IMR-90 (cell line): Measurements from ENCODE around the gene ATP5ME. TPM values are rescaled to one million over a fixed set of nuclear protein-coding genes. Genes with fewer than 3 reads are reported as not detected.

ENCODE experiments used
- CHD1 ChIP-seq: IDR thresholded peaks from 2 replicates; pipeline ENCODE4 v1.6.1; 2012; ENCODE audit warnings: low read depth, low read length, improper control_type of control experiment
- MXI1 ChIP-seq: IDR thresholded peaks from 2 replicates; pipeline ENCODE4 v1.6.1; 2012; ENCODE audit warnings: low read depth, mild to moderate bottlenecking, low read length, moderate library complexity, borderline replicate concordance
- NFE2L2 ChIP-seq: fragments of 150-350 bp; IDR thresholded peaks from 2 replicates; pipeline ENCODE4 v1.6.1; 2016; ENCODE audit warnings: low read depth, mild to moderate bottlenecking, low read length
- RAD21 ChIP-seq: IDR thresholded peaks from 2 replicates; pipeline ENCODE4 v1.6.1; 2012; ENCODE audit warnings: low read length, improper control_type of control experiment
- polyA plus RNA-seq, 3 experiments: library from polyadenylated mRNA; depleted of rRNA; stranded (reverse); fragments of >200 nt; gene quantifications; 2 replicates each; pipeline ENCODE4 v1.2.3, GENCODE V29; 2012; ENCODE audit warnings: low replicate concordance in 1 of 3
- total RNA-seq: library from RNA; depleted of rRNA; stranded (reverse); fragments of >200 nt; gene quantifications from 2 replicates; pipeline ENCODE4 v1.2.3, GENCODE V29; 2012
- TF ChIP-seq, protein P1 (sequence below): conservative IDR thresholded peaks from 2 replicates; pipeline ENCODE4 v1.5.1; 2012; ENCODE audit warnings: mild to moderate bottlenecking, low read depth, low read length, improper control_type of control experiment

Gene ATP5ME
- total and polyA plus RNA-seq, 2 of the 4 experiments (the other 2 are of a cell fraction): 39.3 to 603 TPM

DNA sequence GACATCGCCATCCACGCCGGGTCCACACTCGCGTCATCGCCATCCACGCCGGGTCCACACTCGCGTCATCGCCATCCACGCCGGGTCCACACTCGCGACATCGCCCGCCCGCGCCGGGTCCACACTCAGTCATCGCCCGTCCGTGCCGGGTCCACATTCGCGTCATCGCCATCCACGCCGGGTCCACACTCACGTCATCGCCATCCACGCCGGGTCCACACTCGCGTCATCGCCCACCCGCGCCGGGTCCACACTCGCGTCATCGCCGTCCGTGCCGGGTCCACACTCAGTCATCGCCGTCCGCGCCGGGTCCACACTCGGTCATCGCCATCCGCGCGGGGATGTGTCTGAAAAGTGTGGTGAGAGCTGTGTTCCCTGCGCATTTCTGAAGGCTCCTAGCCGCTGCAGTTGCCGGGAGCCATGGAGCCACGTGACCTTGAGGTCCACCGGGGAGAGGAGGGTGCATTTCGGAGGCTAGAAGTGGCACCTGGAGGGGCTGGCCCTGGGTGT is 48.8 kb upstream of the ATP5ME start (continued):
- no peak for TF ChIP-seq CHD1
- no peak for TF ChIP-seq MXI1
- TF ChIP-seq, protein P1, sequence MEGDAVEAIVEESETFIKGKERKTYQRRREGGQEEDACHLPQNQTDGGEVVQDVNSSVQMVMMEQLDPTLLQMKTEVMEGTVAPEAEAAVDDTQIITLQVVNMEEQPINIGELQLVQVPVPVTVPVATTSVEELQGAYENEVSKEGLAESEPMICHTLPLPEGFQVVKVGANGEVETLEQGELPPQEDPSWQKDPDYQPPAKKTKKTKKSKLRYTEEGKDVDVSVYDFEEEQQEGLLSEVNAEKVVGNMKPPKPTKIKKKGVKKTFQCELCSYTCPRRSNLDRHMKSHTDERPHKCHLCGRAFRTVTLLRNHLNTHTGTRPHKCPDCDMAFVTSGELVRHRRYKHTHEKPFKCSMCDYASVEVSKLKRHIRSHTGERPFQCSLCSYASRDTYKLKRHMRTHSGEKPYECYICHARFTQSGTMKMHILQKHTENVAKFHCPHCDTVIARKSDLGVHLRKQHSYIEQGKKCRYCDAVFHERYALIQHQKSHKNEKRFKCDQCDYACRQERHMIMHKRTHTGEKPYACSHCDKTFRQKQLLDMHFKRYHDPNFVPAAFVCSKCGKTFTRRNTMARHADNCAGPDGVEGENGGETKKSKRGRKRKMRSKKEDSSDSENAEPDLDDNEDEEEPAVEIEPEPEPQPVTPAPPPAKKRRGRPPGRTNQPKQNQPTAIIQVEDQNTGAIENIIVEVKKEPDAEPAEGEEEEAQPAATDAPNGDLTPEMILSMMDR: no peak
- TF ChIP-seq NFE2L2: no peak
- TF ChIP-seq RAD21: no peak
